ENCODE measurements around the gene SYNPR.

GRCh38 chr3:63364910-63365309 lies 86.8 kb downstream of the SYNPR start:
- TF ChIP-seq, protein P1, sequence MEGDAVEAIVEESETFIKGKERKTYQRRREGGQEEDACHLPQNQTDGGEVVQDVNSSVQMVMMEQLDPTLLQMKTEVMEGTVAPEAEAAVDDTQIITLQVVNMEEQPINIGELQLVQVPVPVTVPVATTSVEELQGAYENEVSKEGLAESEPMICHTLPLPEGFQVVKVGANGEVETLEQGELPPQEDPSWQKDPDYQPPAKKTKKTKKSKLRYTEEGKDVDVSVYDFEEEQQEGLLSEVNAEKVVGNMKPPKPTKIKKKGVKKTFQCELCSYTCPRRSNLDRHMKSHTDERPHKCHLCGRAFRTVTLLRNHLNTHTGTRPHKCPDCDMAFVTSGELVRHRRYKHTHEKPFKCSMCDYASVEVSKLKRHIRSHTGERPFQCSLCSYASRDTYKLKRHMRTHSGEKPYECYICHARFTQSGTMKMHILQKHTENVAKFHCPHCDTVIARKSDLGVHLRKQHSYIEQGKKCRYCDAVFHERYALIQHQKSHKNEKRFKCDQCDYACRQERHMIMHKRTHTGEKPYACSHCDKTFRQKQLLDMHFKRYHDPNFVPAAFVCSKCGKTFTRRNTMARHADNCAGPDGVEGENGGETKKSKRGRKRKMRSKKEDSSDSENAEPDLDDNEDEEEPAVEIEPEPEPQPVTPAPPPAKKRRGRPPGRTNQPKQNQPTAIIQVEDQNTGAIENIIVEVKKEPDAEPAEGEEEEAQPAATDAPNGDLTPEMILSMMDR (IDR thresholded peaks at IDR 0.05; ENCODE audit: low read length) = no peak
- TF ChIP-seq EZH2 (IDR thresholded peaks at IDR 0.05; ENCODE audit: borderline replicate concordance, low read length) = no peak

Measured in OCI-LY1 (cell line).